Esophagus squamous epithelium (tissue), 4 donors: Measurements from ENCODE around the gene NR5A2.

Source experiments
- POLR2A ChIP-seq, 4 donors: fragments of 450-650 bp; IDR thresholded peaks; one replicate each; pipeline ENCODE4 v1.6.1; 2017; ENCODE audit warnings: antibody characterized with exemption in 4 of 4, mild to moderate bottlenecking in 4 of 4, moderate library complexity in 3 of 4
- TF ChIP-seq, protein P1 (sequence below), 6 experiments: fragments of 450-650 bp in 4 of 6; fragments of 200-600 bp in 2 of 6; sonication (generic) in 2 of 6; IDR thresholded peaks; one replicate each; pipeline ENCODE4 v1.5.1; 2016 to 2019; ENCODE audit warnings: antibody characterized with exemption in 6 of 6, mild to moderate bottlenecking in 4 of 6, moderate library complexity in 4 of 6

DNA sequence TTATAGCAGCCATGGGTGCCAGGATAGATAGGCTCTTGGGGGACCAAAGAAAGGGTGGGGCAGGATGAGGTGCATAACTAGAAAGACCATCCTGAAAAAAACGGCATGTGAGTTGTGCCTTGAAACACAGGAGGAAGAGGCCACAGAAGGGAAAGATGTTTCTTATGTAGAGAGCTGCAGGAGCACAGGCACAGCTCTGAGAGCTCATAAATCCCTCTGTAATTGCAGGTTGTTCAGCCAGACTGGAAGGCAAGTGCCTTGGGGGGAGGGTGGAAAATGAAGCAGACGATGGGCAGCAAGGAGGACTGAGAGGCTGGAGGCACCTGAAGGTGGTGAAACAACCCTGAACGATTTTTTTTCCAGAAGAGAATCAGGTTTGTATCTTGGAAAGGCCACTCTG, 170.7 kb downstream of the NR5A2 start:
- TF ChIP-seq, protein P1, sequence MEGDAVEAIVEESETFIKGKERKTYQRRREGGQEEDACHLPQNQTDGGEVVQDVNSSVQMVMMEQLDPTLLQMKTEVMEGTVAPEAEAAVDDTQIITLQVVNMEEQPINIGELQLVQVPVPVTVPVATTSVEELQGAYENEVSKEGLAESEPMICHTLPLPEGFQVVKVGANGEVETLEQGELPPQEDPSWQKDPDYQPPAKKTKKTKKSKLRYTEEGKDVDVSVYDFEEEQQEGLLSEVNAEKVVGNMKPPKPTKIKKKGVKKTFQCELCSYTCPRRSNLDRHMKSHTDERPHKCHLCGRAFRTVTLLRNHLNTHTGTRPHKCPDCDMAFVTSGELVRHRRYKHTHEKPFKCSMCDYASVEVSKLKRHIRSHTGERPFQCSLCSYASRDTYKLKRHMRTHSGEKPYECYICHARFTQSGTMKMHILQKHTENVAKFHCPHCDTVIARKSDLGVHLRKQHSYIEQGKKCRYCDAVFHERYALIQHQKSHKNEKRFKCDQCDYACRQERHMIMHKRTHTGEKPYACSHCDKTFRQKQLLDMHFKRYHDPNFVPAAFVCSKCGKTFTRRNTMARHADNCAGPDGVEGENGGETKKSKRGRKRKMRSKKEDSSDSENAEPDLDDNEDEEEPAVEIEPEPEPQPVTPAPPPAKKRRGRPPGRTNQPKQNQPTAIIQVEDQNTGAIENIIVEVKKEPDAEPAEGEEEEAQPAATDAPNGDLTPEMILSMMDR (IDR thresholded peaks at IDR 0.05) = no peak
- TF ChIP-seq POLR2A (IDR thresholded peaks at IDR 0.05) = no peak
